Kidney (tissue), 14 donors: Measurements from ENCODE around the gene AUTS2. TPM values are rescaled to one million over a fixed set of nuclear protein-coding genes. Genes with fewer than 3 reads are reported as not detected.

ENCODE experiments used
- DNase-seq, 5 donors: peaks; one replicate each; pipeline ENCODE4 v3.0.0-alpha.2; 2013 to 2020
- FAIRE-seq: peaks from 2 replicates; lab custom pipeline; 2012; peaks lifted over from hg19 to GRCh38; lab: Jason Lieb, UNC
- H3K27ac ChIP-seq, 2 donors: one replicate each; pipeline ENCODE4 v1.7.0; 2013; ENCODE audit warnings: low read depth in 2 of 2, low read length in 2 of 2, inconsistent platforms in 1 of 2
- H3K27me3 ChIP-seq: one replicate; pipeline ENCODE4 v1.7.1; 2013; ENCODE audit warnings: low read length, inconsistent platforms; ENCODE audit not compliant: control insufficient read depth, insufficient read depth
- H3K36me3 ChIP-seq, 3 donors: one replicate each; pipeline versions ENCODE4 v1.7.0 to v1.7.1; 2013; ENCODE audit warnings: low read length in 3 of 3, control low read depth in 1 of 3, inconsistent platforms in 1 of 3; ENCODE audit not compliant: insufficient read depth in 3 of 3, control insufficient read depth in 2 of 3
- H3K4me1 ChIP-seq, 3 donors: one replicate each; pipeline versions ENCODE4 v1.7.0 to v1.7.1; 2013; ENCODE audit warnings: low read length in 3 of 3, inconsistent platforms in 1 of 3, low read depth in 1 of 3; ENCODE audit not compliant: control insufficient read depth in 2 of 3, insufficient read depth in 2 of 3
- H3K4me3 ChIP-seq, 3 donors: one replicate each; pipeline versions ENCODE4 v1.7.0 to v1.8.1; 2013; ENCODE audit warnings: low read length in 3 of 3, control low read depth in 1 of 3, inconsistent platforms in 1 of 3
- H3K9ac ChIP-seq, 3 donors: one replicate each; pipeline versions ENCODE4 v1.7.0 to v1.7.1; 2013; ENCODE audit warnings: low read length in 3 of 3, control low read depth in 1 of 3, inconsistent platforms in 1 of 3
- H3K9me3 ChIP-seq, 3 donors: one replicate each; pipeline versions ENCODE4 v1.7.0 to v1.7.1; 2013; ENCODE audit warnings: low read length in 3 of 3, control low read depth in 1 of 3, inconsistent platforms in 1 of 3; ENCODE audit not compliant: control insufficient read depth in 2 of 3, insufficient read depth in 1 of 3
- CTCF ChIP-seq: IDR thresholded peaks from 3 replicates; pipeline ENCODE4 v1.5.1; 2012; ENCODE audit warnings: mild to moderate bottlenecking, moderate library complexity, borderline replicate concordance; ENCODE audit not compliant: insufficient read depth; ENCODE audit errors: extremely low read depth
- intact Hi-C: fragments of 100-400 bp; cut with DNase I; formaldehyde crosslinking; loops from one replicate; pipeline ENCODE4 v1.11.1; 2022
- polyA plus RNA-seq: library from polyadenylated mRNA; stranded (reverse); fragments of 350-450 nt; fragmentation: Illumina TruSeq; extraction: RNeasy Lipid Tissue Mini Kit (QIAGEN cat#74804); gene quantifications from one replicate; pipeline ENCODE4 v1.2.3, GENCODE V29; 2014; ENCODE audit warnings: low read depth, low replicate concordance; ENCODE audit not compliant: insufficient read depth
- total RNA-seq: library from RNA; stranded (reverse); fragmentation: NEBNext Ultra II Directional; extraction: Animal tissue kit (Norgen Biotek cat#: 25700); gene quantifications from one replicate; pipeline ENCODE4 v1.2.1, GENCODE V29; 2021
- donor health status: control.
- donor health status: control.
- donor health status: control.
- donor health status: control.
- donor health status: control.
- donor health status: DM: yes; HTN: yes; CAD: no.
- donor health status: Normal renal cell carcinoma (clear cell type).

Gene AUTS2
- total and polyA plus RNA-seq, 2 donors from 2014 or later: 5.2 to 33.8 TPM

- no peaks in the 10 kb centered on the region for H3K9me3 ChIP-seq
- no peak for TF ChIP-seq CTCF
- H3K27ac ChIP-seq: no peak overlapping the region
- no peaks in the 10 kb centered on the region for H3K4me1 ChIP-seq
- FAIRE-seq (no peak), DNase-seq (no peak)
- intact Hi-C loops: no loop called here
- H3K9ac ChIP-seq: no peak overlapping the region
- H3K36me3 ChIP-seq: peaks cover 8 to 62% (median 23%) of the 10 kb centered on the region in 3 donors
- no peaks in the 10 kb centered on the region for H3K27me3 ChIP-seq
- H3K4me3 ChIP-seq: no peak overlapping the region
Observed at GRCh38 chr7:70787771-70788170, 1189.5 kb downstream of the AUTS2 start.

- Histone ChIP-seq H3K9ac (no peak overlapping the region), H3K4me3 (no peak overlapping the region), H3K4me1 (no peaks in the 10 kb centered on the region), H3K9me3 (no peaks in the 10 kb centered on the region), H3K27ac (no peak overlapping the region), H3K36me3 (peaks cover 8 to 58% (median 23%) of the 10 kb centered on the region in 3 donors), H3K27me3 (no peaks in the 10 kb centered on the region)
- TF ChIP-seq CTCF: no peak
- no peak for FAIRE-seq
- intact Hi-C loops: no loop called here
- no peak for DNase-seq
Observed at GRCh38 chr7:70788276-70788675, 1190.0 kb downstream of the AUTS2 start.

- TF ChIP-seq CTCF: no peak
Observed at GRCh38 chr7:70789481-70790214, 1191.4 kb downstream of the AUTS2 start.

More at GRCh38 chr7:70789481-70790214, 1191.4 kb downstream of the AUTS2 start:
- H3K27me3 ChIP-seq: no peaks in the 10 kb centered on the region
- H3K4me1 ChIP-seq: no peaks in the 10 kb centered on the region
- DNase-seq (no peak), FAIRE-seq (no peak)
- no peak overlapping the region for H3K9ac ChIP-seq
- no peak overlapping the region for H3K27ac ChIP-seq
- H3K9me3 ChIP-seq: no peaks in the 10 kb centered on the region
- H3K36me3 ChIP-seq: peaks cover 4 to 49% (median 21%) of the 10 kb centered on the region in 3 donors
- H3K4me3 ChIP-seq: no peak overlapping the region
- intact Hi-C loops: no loop called here
